ENCODE results near the gene MTMR10.

DNA sequence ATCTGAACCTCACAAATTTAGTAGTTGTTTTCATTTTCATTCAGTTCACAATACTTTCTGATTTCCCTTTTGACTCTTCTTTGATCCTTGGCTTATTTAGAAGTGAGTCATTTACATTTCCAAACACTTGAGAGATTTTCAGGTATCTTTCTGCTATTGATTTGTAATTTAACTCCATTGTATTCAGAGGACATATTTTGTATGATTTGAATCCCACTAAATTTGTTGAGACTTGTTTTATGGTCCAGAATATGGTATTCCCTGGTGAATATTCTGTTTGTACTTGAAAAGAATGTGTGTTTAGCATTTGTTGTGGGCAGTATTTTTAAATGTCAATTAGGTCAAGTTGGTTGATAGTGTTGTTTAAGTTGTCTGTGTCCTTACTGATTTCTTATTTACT lies 58.1 kb downstream of the MTMR10 start:
- TF ChIP-seq POLR2A (IDR thresholded peaks at IDR 0.05) (no peak), CTCF (IDR thresholded peaks at IDR 0.05) (no peak)

Measured in ovary (tissue), 3 donors.